ENCODE data around the gene AGAP2. TPM values are rescaled to one million over a fixed set of nuclear protein-coding genes. Genes with fewer than 3 reads are reported as not detected.
A peak's percentile ranks its signal among the peaks of the same experiment; 100 is the strongest.

AGAP2 gene
- total and polyA plus RNA-seq, 2 of the 8 experiments (the other 6 are each of a cell fraction or from before 2014, with no cell fraction given) = 1.5 TPM

- peak within 1 kb of the TSS; percentile 42; the same call in 1 of the 2 replicates for H3K18ac ChIP-seq (ENCODE audit: extremely low read depth, low read length)
- peaks cover 2% of the 10 kb centered on the region; the same call in 1 of the 2 replicates for H3K23me2 ChIP-seq (ENCODE audit: low read depth, low read length)
- ChIA-PET POLR2A (ENCODE audit: partially characterized antibody) (interaction anchor here (0.9 to 2.8 kb wide), 14 partner anchors 10 to 116 kb away, joined by 3 to 22 read pairs (median 4); partner anchors contain the start of genes CTDSP2, CYP27B1, EEF1AKMT3 and METTL1), CTCF (ENCODE audit: partially characterized antibody) (interaction anchor here (0.6 to 4.6 kb wide), 30 partner anchors 9 to 1840 kb away, joined by 3 to 26 read pairs (median 4); partner anchors contain the start of genes CTDSP2, CYP27B1, EEF1AKMT3 and METTL1)
- H2BK120ac ChIP-seq (replicated peaks; ENCODE audit: low read depth, low read length) = no peak within 1 kb of the TSS
- H4K8ac ChIP-seq (ENCODE audit: extremely low read depth, insufficient read depth, low read length) = peak within 1 kb of the TSS; percentile 28; the same call in 1 of the 2 replicates
- peaks cover 0 to 2% of the 10 kb centered on the region in 2 experiments for H4K20me1 ChIP-seq (replicated peaks in 1 of 2; ENCODE audit: control insufficient read depth in 1 of 2, insufficient read depth in 2 of 2, low read length in 2 of 2)
- WGBS, 2 experiments (ENCODE audit: extremely low coverage in 1 of 2, insufficient coverage in 1 of 2, insufficient read length in 1 of 2, insufficient replicate concordance in 2 of 2, low coverage in 1 of 2, low lambda C conversion rate in 2 of 2, missing lambda C conversion rate in 1 of 2) = 3% methylated on average over 43 of the region's 45 CpGs; no CpG with 5 or more reads in 1 of the 2 experiments
- FAIRE-seq = no peak
- no peak within 1 kb of the TSS for H2BK15ac ChIP-seq (ENCODE audit: low read length)
- H3K36me3 ChIP-seq (ENCODE audit: control insufficient read depth in 2 of 4, insufficient read depth in 4 of 4, low read length in 3 of 4) = peaks cover 4 to 25% (median 13%) of the 10 kb centered on the region in 4 experiments; a peak in 7 of 8 replicates
- H2BK20ac ChIP-seq (ENCODE audit: low read length) = no peak within 1 kb of the TSS
- H3K4ac ChIP-seq (replicated peaks; ENCODE audit: insufficient read length, low read depth, low read length) = no peak within 1 kb of the TSS
- peak within 1 kb of the TSS; percentile 77 to 89 (median 84) for H3K9ac ChIP-seq (replicated peaks in 1 of 4; ENCODE audit: extremely low read depth in 1 of 4, low read depth in 3 of 4, low read length in 3 of 4)
- H2BK12ac ChIP-seq (ENCODE audit: low read depth, low read length) = no peak within 1 kb of the TSS
- H2AK5ac ChIP-seq (ENCODE audit: low read depth, low read length) = no peak within 1 kb of the TSS
- peak; percentile 77 to 98 for DNase-seq (ENCODE audit: low read depth in 1 of 2, low spot score in 2 of 2)
- H3K14ac ChIP-seq (ENCODE audit: insufficient read length) = no peak within 1 kb of the TSS
- peak within 1 kb of the TSS; percentile 96 for H2AFZ ChIP-seq (ENCODE audit: low read length)
- peak within 1 kb of the TSS; percentile 65 for H3K56ac ChIP-seq (replicated peaks; ENCODE audit: insufficient read length, low read depth, low read length)
- no peak within 1 kb of the TSS for H3K23ac ChIP-seq (ENCODE audit: insufficient read length)
- H3K27me3 ChIP-seq (replicated peaks in 1 of 4; ENCODE audit: control insufficient read depth in 3 of 4, extremely low read depth in 1 of 4, insufficient read depth in 3 of 4, low read length in 3 of 4) = no peaks in the 10 kb centered on the region
- H3K4me1 ChIP-seq (replicated peaks in 1 of 4; ENCODE audit: control insufficient read depth in 3 of 4, insufficient read depth in 4 of 4, low read length in 3 of 4) = no peaks in the 10 kb centered on the region
- H3K27ac ChIP-seq (ENCODE audit: low read depth, low read length) = peak within 1 kb of the TSS; percentile 58; the same call in 1 of the 2 replicates
- no peaks in the 10 kb centered on the region for H3K9me3 ChIP-seq (ENCODE audit: insufficient read depth in 2 of 2, low read depth in 1 of 2, low read length in 1 of 2)
- peak within 1 kb of the TSS; percentile 76 to 99 (median 98) for H3K4me3 ChIP-seq (ENCODE audit: extremely low read depth in 1 of 4, insufficient read depth in 2 of 4, low read depth in 3 of 4, low read length in 4 of 4)
- H3K4me2 ChIP-seq (ENCODE audit: insufficient read depth in 1 of 2, low read depth in 2 of 2, low read length in 2 of 2) = peak within 1 kb of the TSS; percentile 67 to 80
- peak within 1 kb of the TSS; percentile 36 for H4K91ac ChIP-seq (replicated peaks; ENCODE audit: insufficient read length, low read length)
- H2BK5ac ChIP-seq (ENCODE audit: low read depth, low read length) = peak within 1 kb of the TSS; percentile 71
- peaks cover 0 to 16% of the 10 kb centered on the region in 2 experiments; a peak in 2 of 4 replicates for H3K79me2 ChIP-seq (ENCODE audit: control insufficient read depth in 1 of 2, insufficient read depth in 2 of 2, low read length in 2 of 2)
- no peaks in the 10 kb centered on the region for H3K79me1 ChIP-seq (ENCODE audit: low read depth, low read length)
- H4K5ac ChIP-seq (ENCODE audit: insufficient read length, low read depth, low read length) = peak within 1 kb of the TSS; percentile 7
- TF ChIP-seq EGR1 (IDR thresholded peaks at IDR 0.05; ENCODE audit: borderline replicate concordance, low read depth, low read length) = peak; percentile 69; the same call in 1 of the 2 replicates
- TF ChIP-seq SP1 (IDR thresholded peaks at IDR 0.05; ENCODE audit: low read depth, low read length) = peak; percentile 53; the same call in 1 of the 2 replicates
- TF ChIP-seq CBX5 (IDR thresholded peaks at IDR 0.05; ENCODE audit: low read depth, low read length) = no peak
- TF ChIP-seq SRF (IDR thresholded peaks at IDR 0.05; ENCODE audit: low read depth, low read length) = 0 out of 2 replicates have a peak, but pooled peaks have one; percentile 17
- TF ChIP-seq PHF8 (conservative IDR thresholded peaks at IDR 0.05; ENCODE audit: low read depth, low read length) = peak; percentile 98
- TF ChIP-seq JUND (IDR thresholded peaks at IDR 0.05; ENCODE audit: low read length) = peak; percentile 70; the same call in 1 of the 2 replicates
- TF ChIP-seq ASH2L (IDR thresholded peaks at IDR 0.05; ENCODE audit: low read length) = peak; percentile 90
- TF ChIP-seq, protein P1, sequence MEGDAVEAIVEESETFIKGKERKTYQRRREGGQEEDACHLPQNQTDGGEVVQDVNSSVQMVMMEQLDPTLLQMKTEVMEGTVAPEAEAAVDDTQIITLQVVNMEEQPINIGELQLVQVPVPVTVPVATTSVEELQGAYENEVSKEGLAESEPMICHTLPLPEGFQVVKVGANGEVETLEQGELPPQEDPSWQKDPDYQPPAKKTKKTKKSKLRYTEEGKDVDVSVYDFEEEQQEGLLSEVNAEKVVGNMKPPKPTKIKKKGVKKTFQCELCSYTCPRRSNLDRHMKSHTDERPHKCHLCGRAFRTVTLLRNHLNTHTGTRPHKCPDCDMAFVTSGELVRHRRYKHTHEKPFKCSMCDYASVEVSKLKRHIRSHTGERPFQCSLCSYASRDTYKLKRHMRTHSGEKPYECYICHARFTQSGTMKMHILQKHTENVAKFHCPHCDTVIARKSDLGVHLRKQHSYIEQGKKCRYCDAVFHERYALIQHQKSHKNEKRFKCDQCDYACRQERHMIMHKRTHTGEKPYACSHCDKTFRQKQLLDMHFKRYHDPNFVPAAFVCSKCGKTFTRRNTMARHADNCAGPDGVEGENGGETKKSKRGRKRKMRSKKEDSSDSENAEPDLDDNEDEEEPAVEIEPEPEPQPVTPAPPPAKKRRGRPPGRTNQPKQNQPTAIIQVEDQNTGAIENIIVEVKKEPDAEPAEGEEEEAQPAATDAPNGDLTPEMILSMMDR (IDR thresholded peaks at IDR 0.05; ENCODE audit: control extremely low read depth in 1 of 3, insufficient read depth in 1 of 3, low read depth in 1 of 3, low read length in 3 of 3) = peak; percentile 85 to 97 (median 96)
These were observed 44.3 kb upstream of the AGAP2 start, which contains the start of gene TSFM for GRCh38 chr12:57782608-57783465. TSFM (plus strand) TSS chr12:57782787; CDS start chr12:57782802, 15 bp downstream.
